Activated CD4-positive, alpha-beta T cell treated with anti-CD3 and anti-CD28 coated beads, Interleukin-2, amount 50 U/mL, for 4 hours (primary cell): ENCODE data around the gene U2AF1L4.

Experiments
- DNase-seq, 2 experiments: peaks; one replicate each; pipeline ENCODE4 v3.0.0-alpha.2; 2020

The U2AF1L4 gene

DNA sequence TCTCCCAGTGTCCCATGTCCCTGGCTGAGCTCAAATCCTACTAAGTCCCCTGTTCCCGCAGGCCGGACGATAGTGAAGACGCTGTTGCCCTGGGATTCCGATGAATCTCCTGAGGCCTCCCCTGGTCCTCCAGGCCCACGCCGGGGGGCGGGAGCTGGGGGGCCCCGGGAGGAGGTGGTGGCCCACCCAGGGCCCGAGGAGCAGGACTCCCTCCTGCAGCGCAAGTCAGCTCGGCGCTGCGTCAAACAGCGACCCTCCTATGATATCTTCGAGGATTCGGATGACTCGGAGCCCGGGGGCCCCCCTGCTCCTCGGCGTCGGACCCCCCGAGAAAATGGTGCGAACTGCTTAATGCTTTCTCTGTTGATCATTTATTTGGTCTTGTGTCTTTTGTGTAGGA is 21.5 kb downstream of the U2AF1L4 start:
- no peak for DNase-seq

DNA sequence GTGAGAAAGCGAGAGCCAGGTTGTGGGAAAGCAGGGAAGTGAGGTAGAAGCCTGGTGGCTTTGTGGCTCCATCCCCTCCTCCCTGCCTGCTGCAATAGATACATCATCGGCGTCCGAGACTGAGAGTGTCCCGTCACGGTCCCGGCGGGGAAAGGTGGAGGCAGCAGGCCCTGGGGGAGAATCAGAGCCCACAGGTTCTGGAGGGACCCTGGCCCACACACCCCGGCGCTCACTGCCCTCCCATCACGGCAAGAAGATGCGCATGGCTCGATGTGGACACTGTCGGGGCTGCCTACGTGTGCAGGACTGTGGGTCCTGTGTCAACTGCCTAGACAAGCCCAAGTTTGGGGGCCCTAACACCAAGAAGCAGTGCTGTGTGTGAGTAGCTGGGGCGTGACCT is 22.3 kb downstream of the U2AF1L4 start:
- no peak for DNase-seq

DNA sequence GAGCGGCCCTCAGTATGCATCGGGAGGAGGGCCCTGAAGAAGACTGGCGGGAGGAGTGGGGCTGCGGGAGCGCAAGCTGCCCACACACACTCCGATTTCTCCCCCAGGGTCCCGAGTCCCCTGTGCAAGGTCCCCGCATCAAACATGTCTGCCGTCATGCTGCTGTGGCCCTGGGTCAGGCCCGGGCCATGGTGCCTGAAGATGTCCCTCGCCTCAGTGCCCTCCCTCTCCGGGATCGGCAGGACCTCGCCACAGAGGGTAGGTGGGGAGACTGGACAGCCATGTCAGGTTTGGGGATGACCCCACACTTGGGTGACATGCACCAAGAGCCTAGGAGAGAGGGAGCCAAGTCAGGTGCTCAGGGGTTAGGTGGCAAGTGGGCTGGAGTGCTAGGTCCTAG is 22.8 kb downstream of the U2AF1L4 start:
- no peak for DNase-seq

DNA sequence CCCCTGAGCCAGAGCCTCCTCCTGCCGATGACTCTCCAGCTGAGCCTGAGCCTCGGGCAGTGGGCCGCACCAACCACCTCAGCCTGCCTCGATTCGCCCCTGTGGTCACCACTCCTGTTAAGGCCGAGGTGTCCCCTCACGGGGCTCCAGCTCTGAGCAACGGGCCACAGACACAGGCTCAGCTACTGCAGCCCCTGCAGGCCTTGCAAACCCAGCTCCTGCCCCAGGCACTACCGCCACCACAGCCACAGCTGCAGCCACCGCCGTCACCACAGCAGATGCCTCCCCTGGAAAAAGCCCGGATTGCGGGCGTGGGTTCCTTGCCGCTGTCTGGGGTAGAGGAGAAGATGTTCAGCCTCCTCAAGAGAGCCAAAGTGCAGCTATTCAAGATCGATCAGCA is 23.8 kb downstream of the U2AF1L4 start:
- DNase-seq, result no peak

- no peak for DNase-seq
These were observed 24.6 kb downstream of the U2AF1L4 start for GRCh38 chr19:35720648-35721047.

DNA sequence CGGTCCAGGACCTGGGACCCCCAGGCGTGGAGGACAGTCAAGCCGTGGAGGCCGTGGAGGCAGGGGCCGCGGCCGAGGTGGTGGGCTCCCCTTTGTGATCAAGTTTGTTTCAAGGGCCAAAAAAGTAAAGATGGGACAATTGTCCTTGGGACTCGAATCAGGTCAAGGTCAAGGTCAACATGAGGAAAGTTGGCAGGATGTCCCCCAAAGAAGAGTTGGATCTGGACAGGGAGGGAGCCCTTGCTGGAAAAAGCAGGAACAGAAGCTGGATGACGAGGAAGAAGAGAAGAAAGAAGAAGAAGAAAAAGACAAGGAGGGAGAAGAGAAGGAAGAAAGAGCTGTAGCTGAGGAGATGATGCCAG is 25.1 kb downstream of the U2AF1L4 start:
- no peak for DNase-seq

DNA sequence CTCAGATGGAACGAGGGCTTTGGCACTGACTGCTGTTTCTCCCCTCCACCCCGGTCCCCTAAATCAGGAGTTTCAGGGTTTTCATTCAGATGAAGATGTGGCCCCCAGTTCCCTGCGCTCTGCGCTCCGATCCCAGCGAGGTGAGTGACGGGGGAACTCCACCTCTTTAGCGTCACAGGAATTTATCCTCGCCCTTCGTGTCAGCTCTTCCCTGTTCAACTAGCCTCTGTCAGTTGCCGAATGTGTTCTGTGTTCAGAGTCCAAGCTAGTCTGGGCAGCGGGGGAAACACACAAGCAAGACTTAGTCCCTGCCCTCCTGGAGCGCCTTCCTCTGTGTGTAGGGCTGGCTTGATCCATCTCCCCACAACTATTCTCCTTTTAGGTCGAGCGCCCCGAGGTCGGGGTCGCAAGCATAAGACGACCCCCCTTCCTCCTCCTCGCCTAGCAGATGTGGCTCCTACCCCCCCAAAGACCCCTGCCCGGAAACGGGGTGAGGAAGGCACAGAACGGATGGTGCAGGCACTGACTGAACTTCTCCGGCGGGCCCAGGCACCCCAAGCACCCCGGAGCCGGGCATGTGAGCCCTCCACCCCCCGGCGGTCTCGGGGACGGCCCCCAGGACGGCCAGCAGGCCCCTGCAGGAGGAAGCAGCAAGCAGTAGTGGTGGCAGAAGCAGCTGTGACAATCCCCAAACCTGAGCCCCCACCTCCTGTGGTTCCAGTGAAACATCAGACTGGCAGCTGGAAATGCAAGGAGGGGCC is 25.6 kb downstream of the U2AF1L4 start:
- no peak for DNase-seq

- peak in 1 of 2 experiments; percentile 62 for DNase-seq
These were observed 26.7 kb downstream of the U2AF1L4 start for GRCh38 chr19:35718345-35719041.

DNA sequence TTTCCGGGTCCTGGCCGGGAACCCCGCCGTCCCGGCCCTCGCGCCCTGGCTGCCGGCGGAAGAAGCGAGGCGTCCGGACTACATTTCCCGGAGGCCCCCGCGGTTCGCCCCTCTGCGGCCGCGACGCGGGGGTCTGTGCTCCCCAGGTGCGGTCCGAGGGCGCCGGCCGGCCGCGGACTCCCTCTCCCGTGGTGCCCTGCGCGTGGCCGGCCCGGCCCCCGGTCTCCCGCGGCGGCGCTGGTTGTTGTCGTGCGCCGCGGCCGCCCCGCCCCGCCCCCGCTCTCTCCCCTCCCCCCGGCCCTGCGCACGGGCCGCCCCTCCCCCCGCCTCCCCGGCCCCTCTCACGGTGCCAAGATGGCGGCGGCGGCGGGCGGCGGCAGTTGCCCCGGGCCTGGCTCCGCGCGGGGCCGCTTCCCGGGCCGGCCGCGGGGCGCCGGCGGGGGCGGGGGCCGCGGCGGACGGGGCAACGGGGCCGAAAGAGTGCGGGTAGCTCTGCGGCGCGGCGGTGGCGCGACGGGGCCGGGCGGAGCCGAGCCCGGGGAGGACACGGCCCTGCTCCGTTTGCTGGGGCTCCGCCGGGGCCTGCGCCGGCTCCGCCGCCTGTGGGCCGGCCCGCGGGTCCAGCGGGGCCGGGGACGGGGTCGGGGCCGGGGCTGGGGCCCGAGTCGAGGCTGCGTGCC is 27.4 kb downstream of the U2AF1L4 start, which contains the start of gene KMT2B:
Gene KMT2B (plus strand): TSS at position 339 of the 680 bp plus-strand sequence. CDS start 16 bp downstream, at position 355.
- peak in 1 of 2 experiments; percentile 48 for DNase-seq

GRCh38 chr19:35716801-35717664 is 28.2 kb downstream of the U2AF1L4 start:
- peak; percentile 96 to 97 for DNase-seq

DNA sequence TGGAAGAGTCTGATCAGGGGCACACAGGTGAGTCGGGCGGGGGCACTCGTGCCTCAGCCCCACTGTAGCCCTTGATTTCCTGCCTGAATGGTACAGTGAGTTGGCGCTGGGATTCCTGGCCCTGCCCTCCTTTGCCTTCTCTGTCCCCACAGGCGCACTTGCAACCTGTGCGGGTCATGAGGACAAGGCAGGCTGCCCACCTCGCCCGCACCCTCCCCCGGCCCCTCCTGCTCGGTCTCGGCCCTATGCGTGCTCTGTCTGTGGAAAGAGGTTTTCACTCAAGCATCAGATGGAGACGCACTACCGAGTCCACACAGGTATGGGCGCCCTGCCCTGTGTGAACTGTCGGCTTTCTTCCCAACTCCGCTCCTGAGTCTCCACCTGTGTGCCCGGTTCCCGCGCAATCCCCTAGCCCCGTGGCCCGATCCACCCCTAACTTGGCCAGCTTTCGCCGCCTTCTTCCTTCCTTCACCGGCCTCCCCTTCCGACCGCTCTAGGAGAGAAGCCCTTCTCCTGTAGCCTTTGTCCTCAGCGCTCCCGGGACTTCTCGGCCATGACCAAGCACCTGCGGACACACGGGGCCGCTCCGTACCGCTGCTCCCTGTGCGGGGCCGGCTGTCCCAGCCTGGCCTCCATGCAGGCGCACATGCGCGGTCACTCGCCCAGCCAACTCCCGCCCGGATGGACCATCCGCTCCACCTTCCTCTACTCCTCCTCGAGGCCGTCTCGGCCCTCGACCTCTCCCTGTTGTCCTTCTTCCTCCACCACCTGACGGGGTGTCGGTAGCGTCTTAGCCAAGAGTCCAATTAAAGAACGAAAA is 29.0 kb downstream of the U2AF1L4 start:
- no peak for DNase-seq

DNA sequence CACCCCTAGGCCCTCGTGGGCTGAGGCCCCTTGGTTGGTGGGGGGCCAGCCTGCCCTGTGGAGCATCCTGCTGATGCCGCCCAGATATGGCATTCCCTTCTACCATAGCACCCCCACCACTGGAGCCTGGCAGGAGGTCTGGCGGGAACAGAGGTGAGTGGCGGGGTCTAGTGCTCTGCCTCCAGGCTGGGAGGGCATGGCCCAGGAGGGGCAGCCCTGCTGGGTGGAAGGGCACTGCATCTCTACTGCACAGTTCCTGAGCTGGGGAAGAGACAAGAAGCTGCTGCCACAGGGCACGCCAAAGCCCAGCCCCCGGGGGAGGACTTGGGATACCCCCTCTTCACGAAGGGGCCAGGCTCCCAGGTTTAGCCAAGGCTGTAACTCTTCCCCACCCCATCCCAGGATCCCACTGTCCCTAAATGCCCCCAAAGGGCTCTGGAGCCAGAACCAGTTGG is 29.8 kb downstream of the U2AF1L4 start:
- no peak for DNase-seq

GRCh38 chr19:35714601-35715354 is 30.4 kb downstream of the U2AF1L4 start:
- DNase-seq, result no peak

DNA sequence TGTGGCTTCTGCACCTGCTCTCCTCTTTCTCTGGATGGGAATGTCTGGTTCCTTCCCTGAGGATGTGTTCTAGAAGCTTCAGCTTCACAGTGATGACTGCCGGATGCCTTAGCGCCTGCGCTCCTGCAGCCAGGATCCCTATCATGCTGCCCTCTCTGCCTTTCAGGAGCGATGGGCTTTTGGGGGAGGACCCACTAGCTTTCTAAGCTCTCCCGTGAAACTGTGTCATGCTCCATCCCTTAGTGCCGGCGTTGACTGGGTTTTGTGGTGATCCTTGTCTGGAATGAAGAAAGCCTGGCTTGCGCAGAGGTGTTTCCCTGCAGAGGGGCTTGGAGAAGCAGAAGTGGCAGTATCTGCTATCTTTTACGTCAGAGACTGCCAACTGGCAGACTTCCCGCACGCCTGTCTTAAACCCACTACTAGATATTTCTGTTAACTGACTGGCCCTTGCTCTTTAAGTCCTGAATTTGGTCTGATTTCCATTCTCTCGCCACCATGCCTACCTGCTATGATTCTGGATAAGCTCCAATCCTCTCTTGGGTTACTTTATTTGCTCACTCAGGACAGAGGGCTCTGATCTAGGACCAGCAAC is 31.2 kb downstream of the U2AF1L4 start:
- DNase-seq, result no peak

DNA sequence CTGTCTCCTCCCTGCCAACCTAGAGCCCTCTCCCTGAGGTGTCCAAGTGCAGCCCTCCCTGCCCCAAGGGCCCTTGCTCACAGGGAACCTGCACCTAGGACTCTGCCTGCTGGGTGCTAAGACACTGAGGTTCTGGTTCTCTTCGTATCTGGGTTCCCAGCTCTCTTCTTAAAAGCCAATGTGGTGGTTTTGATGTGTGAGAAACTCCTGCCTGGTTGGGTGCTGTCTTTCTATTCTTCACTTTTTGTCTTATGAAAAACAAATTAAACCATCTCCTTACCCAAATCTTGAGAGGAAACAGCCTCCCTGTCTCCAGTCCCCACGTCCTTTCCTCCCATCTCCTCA is 31.7 kb downstream of the U2AF1L4 start:
- no peak for DNase-seq

DNA sequence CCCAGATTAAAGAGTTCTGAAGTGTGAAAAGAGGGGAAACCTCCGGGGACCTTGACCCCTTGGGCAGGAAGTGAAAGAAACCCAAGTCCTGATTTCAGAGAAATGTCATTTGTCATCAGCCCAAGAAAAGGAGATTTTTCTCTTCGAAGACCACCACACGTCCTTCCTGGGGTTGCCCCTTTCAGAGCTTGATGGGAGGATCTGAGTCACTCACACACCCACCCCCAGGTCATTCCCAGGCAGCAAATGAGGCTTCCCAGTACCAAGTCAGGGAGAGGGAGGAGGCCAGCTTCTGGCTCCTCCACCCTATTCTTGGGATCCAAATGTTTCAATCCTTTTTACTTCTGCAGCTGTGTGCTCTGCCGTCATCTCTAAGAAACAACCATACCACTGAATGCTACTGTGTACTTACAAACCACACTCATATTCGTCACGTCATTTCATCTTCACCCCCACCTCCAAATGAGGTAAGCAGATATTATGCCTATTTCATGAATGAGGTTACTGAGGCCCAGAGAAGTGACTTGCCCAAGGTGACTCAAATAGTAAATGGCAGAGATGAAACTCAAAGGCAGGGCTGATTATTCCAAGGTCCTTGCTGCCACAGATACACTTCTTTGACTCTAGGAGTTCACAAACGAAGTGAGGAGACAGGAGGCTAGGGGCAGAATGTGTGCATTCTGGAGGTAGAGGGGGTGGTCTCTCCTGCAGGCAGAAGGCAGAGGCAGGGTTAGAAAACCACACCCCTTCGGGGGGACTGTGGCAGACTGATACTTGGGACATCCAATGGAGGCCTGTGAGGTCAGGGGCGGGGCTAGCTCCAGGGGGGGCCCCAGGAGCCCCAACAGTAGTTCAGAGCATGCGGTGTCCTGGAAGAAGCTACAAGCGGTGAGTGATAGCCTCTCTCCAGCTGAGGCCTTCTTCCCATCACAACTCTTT is 32.4 kb downstream of the U2AF1L4 start:
- DNase-seq, result peak in 1 of 2 experiments; percentile 28

- peak; percentile 26 to 44 for DNase-seq
These were observed 34.2 kb downstream of the U2AF1L4 start for GRCh38 chr19:35710784-35711723.

GRCh38 chr19:35708391-35708790 is 36.8 kb downstream of the U2AF1L4 start:
- no peak for DNase-seq
